IMR-90 (cell line): ENCODE results near the gene FMO4. TPM values are rescaled to one million over a fixed set of nuclear protein-coding genes. Genes with fewer than 3 reads are reported as not detected.

Source experiments
- ATAC-seq: fragments of 200-7000 bp; cut with Tn5 transposase; 2 replicates; pipeline ENCODE4 v1.9.1; 2020; ENCODE audit warnings: low read depth, mild to moderate bottlenecking, moderate library complexity
- BruUV-seq: library from RNA; stranded (reverse); fragments of 400-500 nt; replicated peaks from 2 replicates; lab custom pipeline; 2021; lab: Mats Ljungman, UMichigan
- CTCF ChIA-PET: fragments of 300-600 bp; formaldehyde crosslinking; extraction: SDS; loops from one replicate; lab custom pipeline; 2021; ENCODE audit warnings: antibody characterized with exemption; lab: Yijun Ruan, JAX
- POLR2A ChIA-PET: fragments of 300-600 bp; sonication (Branson Sonifier 250); formaldehyde crosslinking; loops from one replicate; lab custom pipeline; 2022; ENCODE audit warnings: antibody characterized with exemption; ENCODE audit not compliant: unreplicated experiment; lab: Charles Lee
- DNase-seq: peaks from one replicate; pipeline ENCODE4 v3.0.0; 2013
- H2AFZ ChIP-seq: replicated peaks from 2 replicates; pipeline ENCODE3; 2013; ENCODE audit warnings: low read length, mild to moderate bottlenecking; ENCODE audit not compliant: poor library complexity
- H2AK5ac ChIP-seq: 2 replicates; pipeline ENCODE4 v1.6.1; 2013; ENCODE audit warnings: low read depth, low read length, inconsistent platforms
- H2AK9ac ChIP-seq: replicated peaks from 2 replicates; pipeline ENCODE3; 2013; ENCODE audit warnings: mild to moderate bottlenecking, low read depth, low read length, moderate library complexity; ENCODE audit not compliant: poor library complexity
- H2BK120ac ChIP-seq: 2 replicates; pipeline ENCODE4 v1.6.1; 2013; ENCODE audit warnings: low read depth, low read length, inconsistent platforms
- H2BK15ac ChIP-seq: 3 replicates; pipeline ENCODE4 v1.6.1; 2013; ENCODE audit warnings: low read depth, low read length, inconsistent platforms
- H2BK20ac ChIP-seq: 2 replicates; pipeline ENCODE4 v1.6.1; 2013; ENCODE audit warnings: low read depth, mild to moderate bottlenecking, inconsistent platforms, low read length, moderate library complexity
- H2BK5ac ChIP-seq: 2 replicates; pipeline ENCODE4 v1.6.1; 2013; ENCODE audit warnings: mild to moderate bottlenecking, low read depth, low read length, inconsistent platforms; ENCODE audit not compliant: poor library complexity, severe bottlenecking
- H3K14ac ChIP-seq: replicated peaks from 2 replicates; pipeline ENCODE4 v1.6.1; 2013; ENCODE audit warnings: low read depth, low read length, inconsistent platforms
- H3K18ac ChIP-seq: 2 replicates; pipeline ENCODE4 v1.6.1; 2013; ENCODE audit warnings: low read depth, low read length, control low read depth
- H3K23ac ChIP-seq: 2 replicates; pipeline ENCODE4 v1.6.1; 2013; ENCODE audit warnings: low read depth, low read length, inconsistent platforms
- H3K27ac ChIP-seq: 2 replicates; pipeline ENCODE4 v1.5.1; 2013; ENCODE audit warnings: mild to moderate bottlenecking, control low read depth, low read length; ENCODE audit not compliant: insufficient read depth
- H3K27me3 ChIP-seq: 2 replicates; pipeline ENCODE4 v1.6.1; 2013; ENCODE audit warnings: low read length; ENCODE audit not compliant: control insufficient read depth, insufficient read depth
- H3K36me3 ChIP-seq: 2 replicates; pipeline ENCODE4 v1.6.1; 2013; ENCODE audit warnings: low read length, mixed read lengths; ENCODE audit not compliant: control insufficient read depth, insufficient read depth
- H3K4ac ChIP-seq: 2 replicates; pipeline ENCODE4 v1.6.1; 2013; ENCODE audit warnings: low read depth, low read length, inconsistent platforms
- H3K4me1 ChIP-seq: 2 replicates; pipeline ENCODE4 v1.6.1; 2013; ENCODE audit warnings: low read length, mixed read lengths; ENCODE audit not compliant: control insufficient read depth, insufficient read depth
- H3K4me2 ChIP-seq: 2 replicates; pipeline ENCODE4 v1.6.1; 2013; ENCODE audit warnings: low read depth, mild to moderate bottlenecking, control low read depth, low read length, moderate library complexity
- H3K4me3 ChIP-seq: 2 replicates; pipeline ENCODE4 v1.5.1; 2013; ENCODE audit warnings: low read depth, mild to moderate bottlenecking, control low read depth, low read length, moderate library complexity; ENCODE audit not compliant: insufficient read depth
- H3K56ac ChIP-seq: 2 replicates; pipeline ENCODE4 v1.6.1; 2013; ENCODE audit warnings: low read length, inconsistent platforms; ENCODE audit not compliant: insufficient read depth; ENCODE audit errors: extremely low read depth
- H3K79me1 ChIP-seq, 2 experiments: 2 replicates each; pipeline ENCODE4 v1.6.1; 2013; ENCODE audit warnings: low read length in 2 of 2, inconsistent platforms in 1 of 2, low read depth in 1 of 2
- H3K9ac ChIP-seq: 2 replicates; pipeline ENCODE4 v1.6.1; 2013; ENCODE audit warnings: low read depth, low read length, control low read depth
- H3K9me1 ChIP-seq: 2 replicates; pipeline ENCODE4 v1.6.1; 2013; ENCODE audit warnings: low read length, inconsistent platforms; ENCODE audit not compliant: insufficient read depth
- H3K9me3 ChIP-seq: 2 replicates; pipeline ENCODE4 v1.6.1; 2013; ENCODE audit warnings: low read length; ENCODE audit not compliant: control insufficient read depth, insufficient read depth
- H4K20me1 ChIP-seq: 2 replicates; pipeline ENCODE4 v1.6.1; 2013; ENCODE audit warnings: low read length, inconsistent platforms; ENCODE audit not compliant: insufficient read depth
- H4K5ac ChIP-seq: 2 replicates; pipeline ENCODE4 v1.6.1; 2013; ENCODE audit warnings: mild to moderate bottlenecking, low read depth, low read length, control low read depth
- H4K8ac ChIP-seq, 2 experiments: 2 replicates each; pipeline ENCODE4 v1.6.1; 2013; ENCODE audit warnings: low read depth in 2 of 2, low read length in 2 of 2, control low read depth in 1 of 2, inconsistent platforms in 1 of 2
- H4K91ac ChIP-seq: 2 replicates; pipeline ENCODE4 v1.6.1; 2013; ENCODE audit warnings: low read depth, low read length, inconsistent platforms; ENCODE audit not compliant: insufficient read depth
- BHLHE40 ChIP-seq: fragments of 150-350 bp; IDR thresholded peaks from 2 replicates; pipeline ENCODE4 v1.6.1; 2016; ENCODE audit warnings: mild to moderate bottlenecking, low read depth, low read length
- CEBPB ChIP-seq: IDR thresholded peaks from 2 replicates; pipeline ENCODE4 v1.6.1; 2012; ENCODE audit warnings: low read depth, low read length, improper control_type of control experiment
- CHD1 ChIP-seq: IDR thresholded peaks from 2 replicates; pipeline ENCODE4 v1.6.1; 2012; ENCODE audit warnings: low read depth, low read length, improper control_type of control experiment
- CTCF ChIP-seq: conservative IDR thresholded peaks from 2 replicates; pipeline ENCODE4 v1.5.1; 2012; ENCODE audit warnings: mild to moderate bottlenecking, low read depth, low read length, improper control_type of control experiment
- ELK1 ChIP-seq: fragments of 150-350 bp; IDR thresholded peaks from 2 replicates; pipeline ENCODE4 v1.6.1; 2016; ENCODE audit warnings: low read depth, mild to moderate bottlenecking, low read length, moderate library complexity, borderline replicate concordance
- FOS ChIP-seq: fragments of 150-350 bp; IDR thresholded peaks from 2 replicates; pipeline ENCODE4 v1.6.1; 2016; ENCODE audit warnings: low read depth, low read length
- MAFK ChIP-seq: IDR thresholded peaks from 2 replicates; pipeline ENCODE4 v1.6.1; 2012; ENCODE audit warnings: low read depth, low read length, improper control_type of control experiment
- MAZ ChIP-seq: IDR thresholded peaks from 2 replicates; pipeline ENCODE4 v1.6.1; 2012; ENCODE audit warnings: low read depth, mild to moderate bottlenecking, low read length, improper control_type of control experiment, moderate library complexity, borderline replicate concordance
- MXI1 ChIP-seq: IDR thresholded peaks from 2 replicates; pipeline ENCODE4 v1.6.1; 2012; ENCODE audit warnings: low read depth, mild to moderate bottlenecking, low read length, moderate library complexity, borderline replicate concordance
- NFE2L2 ChIP-seq: fragments of 150-350 bp; IDR thresholded peaks from 2 replicates; pipeline ENCODE4 v1.6.1; 2016; ENCODE audit warnings: low read depth, mild to moderate bottlenecking, low read length
- POLR2A ChIP-seq: IDR thresholded peaks from 2 replicates; pipeline ENCODE4 v1.6.1; 2012; ENCODE audit warnings: mild to moderate bottlenecking, low read depth, low read length
- RAD21 ChIP-seq: IDR thresholded peaks from 2 replicates; pipeline ENCODE4 v1.6.1; 2012; ENCODE audit warnings: low read length, improper control_type of control experiment
- RCOR1 ChIP-seq: IDR thresholded peaks from 2 replicates; pipeline ENCODE4 v1.6.1; 2012; ENCODE audit warnings: mild to moderate bottlenecking, low read length, improper control_type of control experiment; ENCODE audit not compliant: insufficient replicate concordance
- RFX5 ChIP-seq: IDR thresholded peaks from 2 replicates; pipeline ENCODE4 v1.8.0; 2012; ENCODE audit warnings: low read depth, mild to moderate bottlenecking, low read length, moderate library complexity
- SMC3 ChIP-seq: fragments of 150-350 bp; IDR thresholded peaks from 2 replicates; pipeline ENCODE4 v1.6.1; 2016; ENCODE audit warnings: low read depth, mild to moderate bottlenecking, antibody characterized with exemption, low read length, moderate library complexity
- USF2 ChIP-seq: fragments of 150-350 bp; IDR thresholded peaks from 2 replicates; pipeline ENCODE4 v1.6.1; 2017; ENCODE audit warnings: mild to moderate bottlenecking, antibody characterized with exemption, low read length, low read depth
- WGBS, 2 experiments: methylation state at CpG; one replicate each; pipeline versions ENCODE4 v1.1.5 to v1.1.7; 2013; ENCODE audit warnings: missing lambda C conversion rate in 2 of 2; ENCODE audit not compliant: insufficient read length in 1 of 2; ENCODE audit errors: extremely low coverage in 2 of 2; 5-methylcytosine and 5-hydroxymethylcytosine counted together
- dilution Hi-C: fragments of 300-500 bp; cut with HindIII; formaldehyde crosslinking; loops from one replicate; pipeline ENCODE4 v1.14.3; 2018; ENCODE audit warnings: low sequenced_read_pairs; ENCODE audit not compliant: unreplicated experiment
- in situ Hi-C: fragments of 300-500 bp; cut with MboI; formaldehyde crosslinking; loops from 3 replicates; pipeline ENCODE4 v1.14.3; 2019; ENCODE audit warnings: low sequenced_read_pairs, inconsistent platforms, mixed read lengths
- intact Hi-C: fragments of 100-400 bp; cut with micrococcal nuclease; formaldehyde crosslinking; loops from 2 replicates; pipeline ENCODE4 v1.10.0; 2022
- polyA plus RNA-seq, 3 experiments: library from polyadenylated mRNA; depleted of rRNA; stranded (reverse); fragments of >200 nt; gene quantifications; 2 replicates each; pipeline ENCODE4 v1.2.3, GENCODE V29; 2012; ENCODE audit warnings: low replicate concordance in 1 of 3
- total RNA-seq: library from RNA; depleted of rRNA; stranded (reverse); fragments of >200 nt; gene quantifications from 2 replicates; pipeline ENCODE4 v1.2.3, GENCODE V29; 2012

FMO4 gene
- total and polyA plus RNA-seq, 2 of the 4 experiments (the other 2 are of a cell fraction): 0.36 to 0.55 TPM

- Histone ChIP-seq H2BK20ac (no peak overlapping the region), H3K9ac (no peak overlapping the region), H3K36me3 (no peaks in the 10 kb centered on the region), H3K4ac (no peak overlapping the region), H2AFZ (no peak overlapping the region), H3K9me3 (no peaks in the 10 kb centered on the region), H3K79me1 (no peaks in the 10 kb centered on the region), H2BK120ac (no peak overlapping the region), H3K18ac (no peak overlapping the region), H3K23ac (no peak overlapping the region), H2BK15ac (no peak overlapping the region), H4K5ac (no peak overlapping the region), H2AK9ac (no peak overlapping the region), H4K20me1 (no peaks in the 10 kb centered on the region), H3K9me1 (no peaks in the 10 kb centered on the region), H3K4me2 (no peak overlapping the region), H4K91ac (no peak overlapping the region), H3K27ac (no peak overlapping the region), H3K4me3 (no peak overlapping the region), H2AK5ac (no peak overlapping the region), H2BK5ac (no peak overlapping the region), H3K56ac (no peak overlapping the region), H3K27me3 (no peaks in the 10 kb centered on the region), H3K4me1 (no peaks in the 10 kb centered on the region), H4K8ac (no peak overlapping the region), H3K14ac (no peak overlapping the region)
- dilution Hi-C loops: no loop called here
- in situ Hi-C loops: no loop called here
- intact Hi-C loops: no loop called here
- TF ChIP-seq FOS: no peak
- no peak for TF ChIP-seq CTCF
- no peak for TF ChIP-seq ELK1
- TF ChIP-seq BHLHE40: no peak
- no peak for TF ChIP-seq MXI1
- TF ChIP-seq RFX5: no peak
- no peak for TF ChIP-seq RAD21
- TF ChIP-seq USF2: no peak
- TF ChIP-seq MAFK: no peak
- TF ChIP-seq NFE2L2: no peak
- TF ChIP-seq RCOR1: no peak
- TF ChIP-seq SMC3: no peak
- TF ChIP-seq CHD1: no peak
- TF ChIP-seq POLR2A: no peak
- no peak for TF ChIP-seq CEBPB
- TF ChIP-seq MAZ: no peak
- CTCF ChIA-PET: interaction anchor here (2.9 kb wide), 1 partner anchor 28 kb away, joined by 8 read pairs; the partner anchor contains the start of gene FMO4
- DNase-seq: peak; percentile 2
- WGBS, 2 experiments: 67% methylated on average over 1 of the region's 4 CpGs; no CpG with 5 or more reads in 1 of the 2 experiments
- BruUV-seq: no TSS peak
- POLR2A ChIA-PET: interaction anchor here (0.6 kb wide), 1 partner anchor 16 kb away, joined by 5 read pairs; no protein-coding TSS in a partner anchor
- 0 out of 2 replicates have a peak, but pooled peaks have one; percentile 46 for ATAC-seq
These were observed 27.8 kb upstream of the FMO4 start for GRCh38 chr1:171286032-171286705.
